HS-5 (cell line): Measurements from ENCODE around the gene GTF2H1.
A peak's percentile ranks its signal among the peaks of the same experiment; 100 is the strongest.
"Not testable (repeated sequence)": the region's sequence is repeated elsewhere in the genome, so short reads cannot be mapped to it uniquely, and the experiment has no call there.

ENCODE experiments used
- DNase-seq: peaks from one replicate; pipeline ENCODE4 v3.0.0-alpha.2; 2012; ENCODE audit warnings: low read depth

Gene GTF2H1

GRCh38 chr11:18319914-18320313 lies 2.5 kb upstream of the GTF2H1 start:
- DNase-seq, result no peak

- DNase-seq, result no peak
Observed at GRCh38 chr11:18320617-18321016, 1.8 kb upstream of the GTF2H1 start.

- no peak for DNase-seq
Observed at GRCh38 chr11:18321578-18321968, 794 bp upstream of the GTF2H1 start.

GRCh38 chr11:18322818-18323570 lies 627 bp downstream of the GTF2H1 start:
- DNase-seq, result no peak

- not testable (repeated sequence) for DNase-seq
Observed at GRCh38 chr11:18323881-18324280, 1.5 kb downstream of the GTF2H1 start.

- DNase-seq, result no peak
Observed at GRCh38 chr11:18324381-18324780, 2.0 kb downstream of the GTF2H1 start.

GRCh38 chr11:18329196-18329870 lies 7.0 kb downstream of the GTF2H1 start:
- DNase-seq, result no peak

- no peak for DNase-seq
Observed at GRCh38 chr11:18330921-18331320, 8.6 kb downstream of the GTF2H1 start.

- no peak for DNase-seq
Observed at GRCh38 chr11:18332302-18332701, 9.9 kb downstream of the GTF2H1 start.

- DNase-seq, result no peak
Observed at GRCh38 chr11:18332891-18333290, 10.5 kb downstream of the GTF2H1 start.

GRCh38 chr11:18347471-18348125 lies 25.2 kb downstream of the GTF2H1 start:
- peak; percentile 68 for DNase-seq

- DNase-seq, result peak; percentile 45
Observed at GRCh38 chr11:18352581-18352980, 30.2 kb downstream of the GTF2H1 start.

GRCh38 chr11:18358646-18359045 lies 36.3 kb downstream of the GTF2H1 start:
- no peak for DNase-seq

GRCh38 chr11:18361154-18361553 lies 38.8 kb downstream of the GTF2H1 start:
- no peak for DNase-seq

- no peak for DNase-seq
Observed at GRCh38 chr11:18364495-18365073, 42.2 kb downstream of the GTF2H1 start.

- no peak for DNase-seq
Observed at GRCh38 chr11:18365741-18366140, 43.4 kb downstream of the GTF2H1 start.

- no peak for DNase-seq
Observed at GRCh38 chr11:18366286-18366685, 43.9 kb downstream of the GTF2H1 start.

- DNase-seq, result no peak
Observed at GRCh38 chr11:18367431-18367830, 45.1 kb downstream of the GTF2H1 start.

- no peak for DNase-seq
Observed at GRCh38 chr11:18368221-18368620, 45.9 kb downstream of the GTF2H1 start.

- no peak for DNase-seq
Observed at GRCh38 chr11:18369398-18369797, 47.0 kb downstream of the GTF2H1 start.

- DNase-seq, result no peak
Observed at GRCh38 chr11:18371279-18371678, 48.9 kb downstream of the GTF2H1 start.

GRCh38 chr11:18372201-18372600 lies 49.8 kb downstream of the GTF2H1 start:
- no peak for DNase-seq

GRCh38 chr11:18374956-18375355 lies 52.6 kb downstream of the GTF2H1 start:
- DNase-seq, result no peak
